HG03135 (cell line): Measurements from ENCODE around the gene TBCD.

Experiments used
- ATAC-seq: cut with Tn5 transposase; IDR thresholded peaks from one replicate; pipeline ENCODE4 v1.9.1; 2021; ENCODE audit warnings: mild to moderate bottlenecking, moderate library complexity; ENCODE audit not compliant: unreplicated experiment

Gene TBCD

DNA sequence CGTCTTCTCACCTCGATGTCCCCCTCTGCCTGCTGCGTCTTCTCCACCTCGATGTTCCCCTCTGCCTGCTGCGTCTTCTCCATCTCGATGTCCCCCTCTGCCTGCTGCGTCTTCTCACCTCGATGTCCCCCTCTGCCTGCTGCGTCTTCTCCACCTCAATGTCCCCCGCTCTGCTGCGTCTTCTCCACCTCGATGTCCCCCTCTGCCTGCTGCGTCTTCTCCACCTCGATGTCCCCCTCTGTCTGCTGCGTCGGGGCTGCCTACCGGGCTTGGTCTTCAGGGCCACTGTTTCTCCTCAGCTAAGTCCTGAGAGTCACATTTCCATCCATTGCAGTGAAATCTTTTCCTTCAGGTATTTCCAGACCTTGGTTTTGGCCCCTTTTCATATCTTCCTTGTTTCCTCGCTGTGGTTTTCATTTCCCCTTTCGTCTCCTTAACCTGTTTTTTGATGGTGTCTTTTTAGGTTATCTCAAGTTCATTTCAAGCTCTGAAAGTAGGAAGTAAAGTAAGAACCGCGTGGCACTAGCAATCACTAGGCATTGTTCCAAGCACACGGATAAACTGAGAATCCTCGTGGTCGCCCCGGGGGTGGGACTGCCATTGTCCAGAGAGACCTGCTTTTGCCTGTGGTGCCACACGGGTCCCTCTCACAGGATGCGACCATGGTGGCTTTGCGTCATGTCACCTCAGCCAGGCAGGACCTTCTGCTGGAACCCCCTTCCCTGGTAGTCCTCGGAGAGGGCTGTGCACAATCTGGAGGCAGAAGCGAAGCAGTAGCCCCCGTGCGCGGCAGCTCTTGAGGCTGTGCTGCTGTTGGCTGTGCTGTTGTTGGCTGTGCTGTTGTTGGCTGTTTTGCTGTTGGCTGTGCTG is 97.4 kb downstream of the TBCD start:
- no peak for ATAC-seq

DNA sequence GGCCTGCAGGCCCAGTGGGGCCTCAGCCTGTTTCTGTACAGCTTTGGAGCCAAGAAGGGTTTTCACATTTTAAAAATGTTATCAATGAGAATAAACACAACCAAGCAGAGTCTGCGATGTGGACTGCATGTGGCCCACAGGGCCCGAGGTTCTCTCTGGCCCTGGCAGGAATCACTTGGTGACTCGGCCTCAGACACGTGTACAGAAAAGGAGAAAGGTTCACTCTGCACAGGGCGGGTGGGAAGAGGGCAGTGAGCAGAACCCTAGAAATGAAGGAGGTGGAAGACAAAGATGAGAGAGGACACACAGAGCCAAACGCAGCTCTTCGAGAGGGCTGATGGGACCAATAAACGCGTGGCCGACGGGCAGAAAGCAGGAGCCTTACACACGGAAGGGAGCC is 99.5 kb downstream of the TBCD start:
- ATAC-seq: no peak

DNA sequence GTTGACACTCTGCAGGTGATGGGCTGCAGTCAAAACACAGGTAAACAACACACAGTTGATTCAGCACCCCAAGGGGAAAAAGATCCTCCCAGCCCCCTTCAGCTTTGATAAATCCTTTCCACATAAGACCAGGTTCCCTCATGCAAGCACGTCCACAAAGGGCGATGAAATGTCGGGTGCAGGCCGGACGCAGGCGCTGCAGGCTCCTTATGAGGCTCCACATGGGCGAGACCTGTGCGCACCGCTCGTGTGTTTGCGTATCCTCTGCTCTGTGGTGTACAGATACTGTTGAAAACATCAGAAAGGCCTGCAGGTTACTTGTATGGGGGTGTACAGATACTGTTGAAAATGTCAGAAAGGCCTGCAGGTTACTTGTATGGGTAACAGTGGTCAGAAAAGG is 102.4 kb downstream of the TBCD start:
- no peak for ATAC-seq

DNA sequence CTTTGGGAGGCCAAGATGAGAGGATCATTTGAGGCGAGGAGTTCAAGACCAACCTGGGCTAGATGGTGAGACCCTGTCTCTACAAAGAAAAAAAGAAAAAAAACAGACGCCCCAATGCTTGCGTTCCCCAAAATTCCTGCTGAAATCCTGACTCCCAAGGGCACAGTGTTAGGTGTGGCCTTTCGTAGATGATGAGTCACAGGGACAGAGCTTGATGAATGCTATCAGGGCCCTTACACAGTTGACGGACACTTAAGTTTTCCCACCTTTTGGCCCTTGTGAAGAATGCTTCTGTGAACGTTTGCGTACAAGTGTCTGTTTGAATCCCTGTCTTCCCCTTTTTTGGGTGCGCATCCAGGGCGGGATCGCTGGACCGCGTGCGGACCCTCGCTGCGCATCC is 104.5 kb downstream of the TBCD start:
- no peak for ATAC-seq

DNA sequence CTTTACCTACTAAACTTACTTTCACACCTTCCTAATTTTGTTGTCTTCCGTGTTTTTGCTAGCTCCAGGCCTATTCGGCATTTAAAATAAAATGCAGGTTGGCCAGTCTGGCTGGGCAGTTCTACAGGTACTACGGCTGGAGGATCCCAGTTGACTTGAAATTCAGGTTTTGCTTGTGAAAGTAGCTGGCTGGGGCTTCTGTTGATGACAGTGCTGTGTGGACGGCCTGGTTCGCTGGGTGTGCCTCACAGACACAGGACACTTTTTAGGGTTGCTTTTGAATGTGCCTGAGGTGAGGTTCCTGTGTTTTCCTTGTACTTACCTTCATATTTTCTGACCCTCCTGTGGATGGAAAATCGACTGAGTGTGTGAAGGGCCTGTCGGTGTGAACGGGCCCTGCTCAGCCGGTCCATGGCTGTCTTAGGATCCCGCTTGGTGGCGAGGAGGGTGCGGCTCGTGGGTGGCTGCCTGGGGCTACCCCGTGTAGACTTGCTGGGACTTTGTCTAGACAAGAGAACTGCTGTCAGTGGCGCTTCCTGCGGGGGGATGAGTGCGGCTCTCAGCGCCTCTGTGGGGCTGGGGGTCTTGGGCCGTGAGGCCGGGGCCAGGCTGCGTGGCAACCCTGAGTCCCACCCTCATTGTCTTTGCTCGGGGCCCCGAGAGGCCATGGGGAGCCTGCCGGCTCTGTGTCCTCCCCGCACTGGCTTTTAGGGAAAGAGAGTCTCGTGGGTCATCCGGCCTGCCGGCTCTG is 106.7 kb downstream of the TBCD start:
- no peak for ATAC-seq

DNA sequence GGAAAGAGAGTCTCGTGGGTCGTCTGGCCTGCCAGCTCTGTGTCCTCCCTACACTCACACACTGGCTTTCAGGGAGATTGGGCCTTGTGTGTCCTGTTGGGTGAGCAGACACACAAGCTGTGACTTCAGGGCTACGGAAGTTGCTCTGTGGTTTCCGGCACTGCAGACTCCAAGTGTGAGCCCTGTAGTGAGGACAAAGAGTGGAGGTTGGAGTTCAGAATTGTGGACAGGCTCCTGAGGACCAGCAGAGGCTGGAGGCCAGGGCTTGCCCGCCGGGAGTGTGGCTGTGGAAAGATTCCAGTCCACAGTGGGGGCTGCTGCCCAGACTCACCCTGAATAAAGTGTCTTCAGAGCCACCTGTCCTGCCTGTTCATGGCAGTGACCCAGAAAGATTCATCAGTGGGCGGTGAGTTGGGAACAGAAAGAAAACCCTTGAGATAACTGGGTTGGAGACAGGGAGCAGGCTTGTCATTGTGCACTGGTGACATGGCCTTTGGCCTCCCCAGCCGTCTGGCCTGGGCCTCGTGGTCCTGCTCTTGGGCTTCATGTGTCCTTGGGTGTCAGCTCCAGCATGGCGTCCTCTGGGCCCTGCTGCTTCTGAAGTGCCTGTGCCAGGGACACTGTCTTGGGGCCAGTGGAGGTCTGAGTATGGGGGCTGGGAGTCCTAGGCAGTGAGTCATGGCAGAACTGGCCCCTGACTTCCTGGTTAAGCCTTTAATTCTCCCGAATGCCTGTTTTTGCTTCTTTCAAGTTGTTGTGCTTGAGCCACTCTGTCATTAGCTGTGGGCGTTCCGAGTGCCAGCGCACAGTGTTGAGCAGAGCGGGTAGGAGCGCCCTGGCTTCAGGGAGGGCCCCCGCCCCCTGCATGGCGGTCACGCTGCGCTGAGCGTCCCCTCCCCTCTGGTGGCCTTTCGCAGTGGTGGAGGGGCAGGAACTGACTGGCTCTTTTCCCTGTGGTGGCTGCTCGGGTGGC is 107.9 kb downstream of the TBCD start:
- ATAC-seq: no peak

DNA sequence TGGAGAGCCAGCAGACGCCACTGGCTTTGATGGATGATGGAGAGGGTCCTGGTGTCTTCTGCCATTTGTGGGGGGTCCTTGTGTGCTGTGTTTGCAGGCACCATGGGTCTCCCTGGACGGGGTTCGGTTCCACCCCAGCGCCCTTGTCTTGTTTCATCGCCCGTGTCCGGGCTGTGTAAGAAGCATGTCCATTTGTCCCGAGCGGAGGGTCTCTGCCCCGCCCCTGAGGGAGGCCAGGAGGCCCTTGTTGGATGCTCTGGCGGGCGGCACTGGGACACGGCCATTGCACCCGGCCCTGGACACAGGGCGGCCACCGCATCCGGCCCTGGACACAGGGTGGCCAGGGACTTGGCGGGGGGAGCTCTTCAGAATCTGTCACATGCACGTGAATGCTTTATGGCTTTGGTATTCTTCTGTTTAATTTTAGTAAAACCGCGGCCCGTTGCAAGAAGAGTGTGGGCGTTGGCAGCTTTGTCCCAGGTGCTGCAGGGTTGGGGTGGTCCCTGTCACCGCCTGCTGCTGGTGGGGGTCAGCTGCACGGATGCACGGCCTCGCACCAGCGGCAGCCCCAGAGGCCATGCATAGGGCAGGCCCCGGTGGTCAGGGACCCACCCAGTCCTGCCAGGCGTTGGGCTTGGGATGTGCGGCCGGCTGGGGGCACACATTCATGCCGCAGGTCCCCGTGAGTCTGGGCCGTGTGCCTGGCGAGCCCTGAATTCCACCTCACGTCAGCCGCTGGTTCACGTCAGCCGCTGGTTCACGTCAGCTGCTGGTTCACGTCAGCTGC is 108.9 kb downstream of the TBCD start:
- no peak for ATAC-seq

DNA sequence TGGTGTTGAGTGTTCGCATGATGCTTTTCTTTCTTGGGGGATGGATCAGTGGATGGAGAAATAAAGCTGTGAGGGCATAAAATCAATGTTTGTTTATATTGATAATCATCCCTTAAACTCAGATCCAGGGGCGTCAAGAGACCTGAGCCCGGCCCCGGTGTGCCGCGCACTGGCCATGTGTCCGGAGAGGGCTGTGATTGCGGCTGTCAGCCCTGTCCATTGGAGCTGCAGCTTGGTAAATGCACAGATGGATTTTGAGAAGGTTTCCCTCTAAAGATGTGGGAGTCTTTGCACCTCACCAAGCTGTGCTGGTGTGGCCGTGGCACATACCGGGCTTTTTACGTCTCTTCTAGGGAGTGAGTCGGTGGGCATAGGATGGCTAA is 109.5 kb downstream of the TBCD start:
- ATAC-seq: no peak

DNA sequence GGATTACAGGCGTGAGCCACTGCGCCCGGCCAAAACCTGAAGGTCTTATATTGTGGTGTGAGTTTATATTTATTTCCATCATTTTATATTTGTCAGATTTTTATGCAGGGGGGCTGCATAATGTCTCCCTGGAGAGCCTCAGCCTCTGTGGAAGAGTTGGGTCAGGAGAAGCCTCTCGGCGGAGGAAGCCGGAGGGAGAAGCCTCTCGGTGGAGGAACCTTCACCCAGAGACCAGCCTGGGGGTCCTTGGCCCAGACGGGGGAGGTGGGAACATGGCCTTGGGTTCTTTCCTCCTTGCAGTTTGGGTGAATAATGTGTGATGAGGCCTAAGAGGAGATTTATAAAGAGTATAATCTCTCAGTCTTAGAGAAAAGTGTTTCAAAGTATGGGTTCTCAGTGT is 110.3 kb downstream of the TBCD start:
- no peak for ATAC-seq

DNA sequence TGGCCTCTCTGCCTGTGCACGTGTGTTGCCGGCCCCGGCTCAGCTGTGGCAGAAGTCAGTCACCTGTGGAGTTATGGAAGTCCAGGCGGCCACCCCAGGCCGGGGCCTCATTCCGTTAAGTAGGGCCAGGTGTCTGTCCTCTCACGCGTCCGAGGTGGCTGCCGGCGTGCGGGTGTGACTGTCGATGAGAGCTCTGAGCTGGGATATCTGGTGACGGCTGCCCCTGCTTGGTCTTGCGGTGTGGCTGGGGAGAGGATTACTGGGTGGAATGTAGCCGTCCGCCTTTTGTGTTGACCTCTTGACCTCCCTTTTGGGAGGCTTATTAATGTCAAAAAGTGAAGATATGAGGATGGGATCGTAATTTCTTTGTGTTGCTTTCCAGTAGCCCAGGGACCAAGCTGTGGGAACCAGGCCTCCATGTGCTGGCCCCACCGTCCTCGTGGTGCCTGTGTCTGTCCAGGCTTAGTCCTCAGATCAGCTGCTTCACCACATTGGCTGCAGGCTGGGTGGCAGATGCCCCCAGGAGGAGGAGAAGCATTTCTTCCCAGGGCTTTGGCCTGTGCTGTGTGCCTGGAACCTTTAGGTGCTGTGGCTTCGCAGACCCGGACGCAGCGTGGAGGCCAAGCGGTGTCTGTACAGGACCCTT is 111.0 kb downstream of the TBCD start:
- ATAC-seq: no peak

DNA sequence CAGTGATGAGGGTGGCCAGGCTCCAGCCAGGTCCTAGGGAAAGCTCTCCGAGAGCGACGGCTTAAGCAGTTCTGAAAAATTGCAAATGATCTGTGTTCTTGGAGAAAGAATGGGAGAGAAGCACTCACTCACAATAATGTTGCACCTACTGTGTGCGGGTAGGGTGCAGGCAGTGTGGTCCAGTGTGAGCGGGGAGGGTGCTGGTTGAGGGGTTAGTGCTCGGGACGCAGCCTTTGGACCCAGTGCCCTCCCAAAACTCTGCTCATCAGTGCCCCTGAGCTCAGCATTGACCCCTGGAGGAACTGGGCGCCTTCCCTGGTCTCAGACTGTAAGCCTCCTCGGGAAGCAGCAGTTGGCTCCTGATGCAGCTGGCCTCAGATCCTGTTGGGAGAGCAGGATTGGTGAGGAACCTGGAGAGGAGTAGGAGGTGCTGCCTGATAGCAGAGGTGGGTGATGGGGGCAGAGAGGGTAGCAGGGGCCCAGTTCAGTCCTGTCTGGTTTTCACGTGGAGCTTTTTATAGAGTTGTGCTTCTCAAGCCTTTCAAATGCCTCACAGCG is 111.6 kb downstream of the TBCD start:
- ATAC-seq: no peak

DNA sequence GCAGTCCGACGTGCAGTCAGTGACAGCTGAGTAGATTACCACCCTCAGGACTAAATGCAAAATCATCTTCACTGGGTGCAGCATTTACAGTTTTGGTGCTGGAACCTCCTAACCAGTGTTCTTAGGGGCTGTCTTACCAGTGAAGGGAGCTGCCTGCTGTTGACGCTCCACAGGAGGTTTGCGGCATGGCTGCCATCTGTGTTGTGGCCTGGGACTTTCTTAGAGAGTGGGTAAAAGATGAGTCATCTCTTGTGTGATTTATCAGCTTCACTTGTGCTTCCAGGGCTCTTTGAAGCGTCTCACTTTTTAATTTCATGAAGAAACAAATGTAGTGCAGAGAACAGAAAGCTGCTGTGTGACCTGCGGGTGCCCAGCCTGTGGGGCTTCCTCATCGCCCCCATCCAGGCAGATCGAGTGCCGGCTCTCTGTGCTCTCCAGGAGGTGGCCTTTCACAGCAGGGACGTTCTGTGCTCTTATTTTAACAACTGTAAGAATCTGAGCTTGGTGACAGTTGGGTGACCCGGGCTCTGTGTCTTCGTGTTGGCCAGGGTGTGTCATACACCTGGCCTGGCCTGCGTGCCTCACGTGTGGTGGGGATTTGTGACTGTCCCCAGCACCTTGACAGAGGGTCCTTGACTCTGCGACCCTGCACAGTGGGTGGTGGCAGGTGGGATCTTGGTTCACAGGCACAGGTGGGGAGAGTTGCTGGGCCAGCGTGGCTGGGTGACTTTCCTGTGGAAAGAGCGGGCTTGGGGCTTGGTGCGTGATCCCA is 112.3 kb downstream of the TBCD start:
- ATAC-seq: peak; percentile 75

DNA sequence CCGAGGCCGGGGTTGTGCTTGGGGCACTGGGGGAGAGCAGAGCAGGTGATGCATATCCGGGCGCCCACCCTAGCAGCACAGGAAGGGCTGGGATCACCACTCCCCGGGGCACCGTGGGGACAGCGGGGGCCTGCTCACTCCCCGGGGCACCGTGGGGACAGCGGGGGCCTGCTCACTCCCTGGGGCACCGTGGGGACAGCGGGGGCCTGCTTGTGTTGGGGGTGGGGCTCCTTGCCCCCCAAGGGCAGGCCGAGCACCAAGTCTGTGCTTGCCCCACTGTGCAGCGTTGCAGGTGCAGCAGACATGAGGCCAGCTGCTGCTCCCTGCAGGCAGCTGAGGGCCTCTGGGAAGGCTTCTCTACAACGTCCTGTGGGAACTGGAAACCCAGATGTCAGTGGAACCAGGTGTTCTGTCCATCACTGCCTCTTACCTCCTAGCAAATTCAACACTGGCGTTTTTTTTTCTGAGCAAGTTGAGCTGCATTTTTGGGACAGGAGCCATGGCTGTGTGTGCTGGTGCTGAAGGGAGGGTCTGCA is 112.9 kb downstream of the TBCD start:
- no peak for ATAC-seq

DNA sequence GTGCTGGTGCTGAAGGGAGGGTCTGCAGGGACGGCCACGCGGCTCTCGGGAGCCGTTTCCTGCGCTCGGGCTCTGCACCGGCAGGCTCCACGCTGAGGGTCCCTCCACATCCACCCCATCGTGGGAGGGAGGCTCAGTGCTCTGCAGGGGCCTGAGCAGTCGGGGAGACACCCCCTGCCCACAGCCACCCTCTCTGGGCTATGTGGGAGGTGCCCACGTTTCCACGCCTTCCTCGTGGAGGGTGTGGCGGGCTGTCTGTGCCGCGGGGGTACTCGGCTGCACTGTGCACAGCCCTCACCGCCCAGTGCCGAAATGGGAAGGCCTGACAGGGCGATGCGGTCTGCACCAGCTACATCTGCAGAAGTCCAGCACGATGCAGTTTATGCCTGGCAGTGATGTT is 113.4 kb downstream of the TBCD start:
- ATAC-seq: no peak

DNA sequence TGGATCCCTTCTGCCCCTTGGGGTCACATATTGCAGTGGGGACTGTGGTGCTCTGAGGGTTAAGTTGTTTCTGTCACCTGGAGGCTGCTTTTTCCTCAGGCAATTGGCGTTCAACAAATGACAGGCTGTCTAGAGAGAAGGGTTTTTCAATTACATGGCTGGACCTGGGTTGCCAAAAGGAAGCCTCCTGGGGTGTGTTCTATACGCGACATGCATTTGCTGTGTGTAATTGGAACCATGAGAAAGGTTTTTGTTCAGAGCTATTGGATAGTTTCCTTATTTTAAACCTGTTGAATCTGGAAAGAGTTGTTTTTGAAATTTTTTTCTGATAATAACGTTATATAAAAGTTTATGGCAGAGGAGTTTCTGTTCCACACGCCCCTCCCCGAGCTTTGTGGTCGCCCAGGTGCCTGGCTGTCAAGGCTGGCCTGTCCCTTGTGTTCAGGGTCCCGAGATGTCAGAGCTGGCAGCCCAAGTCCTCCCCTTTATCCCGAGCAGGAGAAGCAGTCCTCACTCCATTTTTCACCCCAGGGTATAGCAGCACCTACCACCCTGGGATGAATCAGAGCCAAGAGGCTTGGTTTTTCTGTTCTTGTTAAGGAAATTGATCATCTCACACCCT is 114.0 kb downstream of the TBCD start:
- ATAC-seq: no peak

DNA sequence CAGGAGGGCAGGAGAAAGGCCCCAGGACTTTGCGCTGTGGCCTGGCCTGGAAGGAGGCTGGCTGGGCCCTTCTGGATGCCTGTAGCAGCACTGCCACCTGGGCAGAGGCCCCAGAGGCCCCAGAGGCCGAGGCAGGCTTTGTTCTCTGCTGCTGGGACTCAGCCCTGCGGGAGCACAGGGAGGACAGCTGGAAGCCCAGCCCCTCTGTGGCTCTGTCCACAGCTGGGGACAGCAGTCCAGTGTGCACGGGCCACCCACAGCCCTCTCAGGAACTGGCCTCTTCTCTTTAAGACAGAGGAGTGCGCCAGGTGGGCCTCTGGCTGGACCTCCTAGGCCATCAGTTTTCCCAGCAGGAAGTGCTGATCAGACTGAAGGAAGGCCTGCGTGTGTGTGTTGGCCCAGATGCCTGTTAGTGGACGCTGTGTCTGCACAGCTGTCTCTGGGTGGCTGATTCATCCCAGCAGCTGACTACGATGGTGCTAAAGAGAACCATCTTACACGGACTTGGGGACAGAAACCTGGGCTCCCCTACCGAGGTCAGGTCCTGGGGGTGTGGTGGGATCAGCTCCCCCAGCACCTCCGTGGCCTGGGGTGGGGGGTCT is 114.8 kb downstream of the TBCD start:
- ATAC-seq: no peak

DNA sequence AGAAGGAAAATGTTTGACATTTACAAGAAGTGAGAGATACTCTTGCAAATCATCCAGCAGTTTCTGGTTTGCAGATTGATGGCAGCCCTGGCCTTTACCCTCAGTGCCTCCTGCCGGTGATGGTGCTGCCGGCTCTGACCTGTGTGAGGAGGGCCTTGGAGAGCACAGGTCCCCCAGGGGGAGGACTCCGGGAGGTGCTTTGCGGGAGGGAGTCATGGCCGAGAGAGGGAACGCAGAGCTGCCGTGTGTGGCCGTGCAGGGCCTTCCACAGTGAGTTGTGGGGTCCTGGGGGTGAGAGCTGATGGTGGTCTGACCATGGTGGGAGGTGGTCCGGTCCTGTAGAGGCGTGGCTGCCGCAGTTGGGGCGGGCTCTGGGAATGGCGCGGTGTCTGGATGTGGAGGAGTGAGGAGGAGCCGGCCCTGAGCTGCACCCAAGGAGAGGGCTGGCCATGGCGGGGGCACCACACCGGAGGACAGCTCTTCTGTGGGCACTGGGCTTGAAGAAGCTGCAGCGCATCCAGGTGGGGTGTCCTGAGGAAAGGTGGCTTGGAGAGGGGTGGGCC is 116.0 kb downstream of the TBCD start:
- ATAC-seq: no peak
